ENCODE measurements around the gene NCOA3. TPM values are rescaled to one million over a fixed set of nuclear protein-coding genes. Genes with fewer than 3 reads are reported as not detected.

The NCOA3 gene
- total RNA-seq, 1 donor: 44.5 TPM

DNA sequence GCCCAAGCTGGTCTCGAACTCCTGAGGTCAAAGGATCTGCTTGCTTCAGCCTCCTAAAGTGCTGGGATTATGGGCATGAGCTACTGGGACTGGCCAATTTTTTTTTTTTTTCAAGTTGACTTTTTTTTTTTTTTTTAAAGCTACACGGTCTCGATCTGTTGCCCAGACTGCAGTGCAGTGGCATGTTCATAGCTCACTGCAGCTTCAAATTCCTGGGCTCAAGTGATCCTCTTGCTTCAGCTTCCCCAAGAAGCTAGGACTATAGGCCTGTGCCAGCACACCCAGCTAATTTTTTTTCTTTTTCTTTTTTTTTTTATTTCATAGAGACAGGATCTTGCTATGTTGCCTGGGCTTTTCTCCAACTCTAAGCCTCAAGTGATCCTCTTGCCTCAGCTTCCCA, 59.5 kb downstream of the NCOA3 start:
- peaks cover 46% of the 10 kb centered on the region for H4K20me1 ChIP-seq (ENCODE audit: insufficient read depth, low read length)
- H3K4me3 ChIP-seq (ENCODE audit: insufficient read depth, low read length): no peak overlapping the region
- no peaks in the 10 kb centered on the region for H3K36me3 ChIP-seq (ENCODE audit: insufficient read depth, low read length)
- H2AFZ ChIP-seq (ENCODE audit: low read length): no peak overlapping the region
- no peaks in the 10 kb centered on the region for H3K27me3 ChIP-seq (ENCODE audit: insufficient read depth, low read length)
- H3K4me2 ChIP-seq (ENCODE audit: insufficient read depth, low read length): no peak overlapping the region
- H3K9me3 ChIP-seq (ENCODE audit: low read depth, low read length): no peaks in the 10 kb centered on the region
- H3K27ac ChIP-seq (ENCODE audit: low read depth, low read length): no peak overlapping the region
- H3K79me2 ChIP-seq (ENCODE audit: insufficient read depth, low read length): peaks cover 81% of the 10 kb centered on the region
- no peak for DNase-seq (ENCODE audit: insufficient read length, low spot score, missing footprints)
- TF ChIP-seq, protein P1, sequence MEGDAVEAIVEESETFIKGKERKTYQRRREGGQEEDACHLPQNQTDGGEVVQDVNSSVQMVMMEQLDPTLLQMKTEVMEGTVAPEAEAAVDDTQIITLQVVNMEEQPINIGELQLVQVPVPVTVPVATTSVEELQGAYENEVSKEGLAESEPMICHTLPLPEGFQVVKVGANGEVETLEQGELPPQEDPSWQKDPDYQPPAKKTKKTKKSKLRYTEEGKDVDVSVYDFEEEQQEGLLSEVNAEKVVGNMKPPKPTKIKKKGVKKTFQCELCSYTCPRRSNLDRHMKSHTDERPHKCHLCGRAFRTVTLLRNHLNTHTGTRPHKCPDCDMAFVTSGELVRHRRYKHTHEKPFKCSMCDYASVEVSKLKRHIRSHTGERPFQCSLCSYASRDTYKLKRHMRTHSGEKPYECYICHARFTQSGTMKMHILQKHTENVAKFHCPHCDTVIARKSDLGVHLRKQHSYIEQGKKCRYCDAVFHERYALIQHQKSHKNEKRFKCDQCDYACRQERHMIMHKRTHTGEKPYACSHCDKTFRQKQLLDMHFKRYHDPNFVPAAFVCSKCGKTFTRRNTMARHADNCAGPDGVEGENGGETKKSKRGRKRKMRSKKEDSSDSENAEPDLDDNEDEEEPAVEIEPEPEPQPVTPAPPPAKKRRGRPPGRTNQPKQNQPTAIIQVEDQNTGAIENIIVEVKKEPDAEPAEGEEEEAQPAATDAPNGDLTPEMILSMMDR (IDR thresholded peaks at IDR 0.05; ENCODE audit: extremely low read depth, low read depth, low read length): no peak
- peaks cover 4% of the 10 kb centered on the region for H3K4me1 ChIP-seq (ENCODE audit: insufficient read depth, low read length)

DNA sequence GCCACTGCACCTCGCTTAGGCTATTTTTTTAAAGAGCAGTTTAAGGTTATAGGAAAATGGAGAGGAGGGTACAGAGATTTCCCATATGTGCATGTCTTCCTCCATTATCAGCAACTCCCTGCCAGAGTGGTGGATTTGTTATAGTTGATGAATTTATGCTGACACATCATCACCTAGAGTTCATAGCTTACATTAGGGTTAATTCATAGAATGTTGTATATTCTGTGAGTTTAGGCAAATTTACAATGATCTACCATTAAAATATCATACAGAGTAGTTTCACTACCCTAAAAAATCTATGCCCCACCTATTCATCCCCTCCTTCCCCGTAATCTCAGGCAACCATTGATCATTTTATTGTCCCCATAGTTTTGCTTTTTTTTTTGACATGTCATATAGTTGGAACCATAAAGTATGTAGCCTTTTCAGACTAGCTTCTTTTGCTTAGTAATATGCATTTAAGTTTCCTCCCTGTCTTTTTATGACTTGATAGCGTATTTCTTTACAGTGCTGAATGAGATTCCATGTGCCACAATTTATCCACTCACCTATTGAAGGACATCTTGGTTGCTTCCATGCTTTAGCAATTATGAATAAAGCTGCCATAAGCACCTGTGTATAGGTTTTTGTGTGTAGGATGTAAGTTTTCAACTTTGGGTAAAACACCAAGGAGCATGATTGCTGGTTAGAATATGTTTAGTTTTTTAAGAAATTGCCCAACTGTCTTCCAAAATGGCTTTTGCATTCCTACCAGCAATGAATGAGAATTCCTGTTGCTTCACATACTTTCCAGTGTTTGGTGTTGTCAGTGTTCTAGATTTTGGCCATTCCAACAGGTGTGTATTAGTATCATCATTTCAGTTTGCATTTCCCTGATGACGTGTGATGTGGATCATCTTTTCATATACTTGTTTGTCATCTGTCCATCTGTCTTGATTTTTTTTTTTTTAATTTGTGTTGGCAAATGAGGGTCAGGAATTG, 60.2 kb downstream of the NCOA3 start:
- Histone ChIP-seq H3K4me1 (ENCODE audit: insufficient read depth, low read length) (peaks cover 4% of the 10 kb centered on the region), H3K9me3 (ENCODE audit: low read depth, low read length) (no peaks in the 10 kb centered on the region), H3K4me2 (ENCODE audit: insufficient read depth, low read length) (no peak overlapping the region), H2AFZ (ENCODE audit: low read length) (no peak overlapping the region), H4K20me1 (ENCODE audit: insufficient read depth, low read length) (peaks cover 52% of the 10 kb centered on the region), H3K79me2 (ENCODE audit: insufficient read depth, low read length) (peaks cover 82% of the 10 kb centered on the region), H3K27me3 (ENCODE audit: insufficient read depth, low read length) (no peaks in the 10 kb centered on the region), H3K27ac (ENCODE audit: low read depth, low read length) (no peak overlapping the region), H3K36me3 (ENCODE audit: insufficient read depth, low read length) (no peaks in the 10 kb centered on the region), H3K4me3 (ENCODE audit: insufficient read depth, low read length) (no peak overlapping the region)
- no peak for DNase-seq (ENCODE audit: insufficient read length, low spot score, missing footprints)
- TF ChIP-seq, protein P1 (IDR thresholded peaks at IDR 0.05; ENCODE audit: extremely low read depth, low read depth, low read length): no peak

DNA sequence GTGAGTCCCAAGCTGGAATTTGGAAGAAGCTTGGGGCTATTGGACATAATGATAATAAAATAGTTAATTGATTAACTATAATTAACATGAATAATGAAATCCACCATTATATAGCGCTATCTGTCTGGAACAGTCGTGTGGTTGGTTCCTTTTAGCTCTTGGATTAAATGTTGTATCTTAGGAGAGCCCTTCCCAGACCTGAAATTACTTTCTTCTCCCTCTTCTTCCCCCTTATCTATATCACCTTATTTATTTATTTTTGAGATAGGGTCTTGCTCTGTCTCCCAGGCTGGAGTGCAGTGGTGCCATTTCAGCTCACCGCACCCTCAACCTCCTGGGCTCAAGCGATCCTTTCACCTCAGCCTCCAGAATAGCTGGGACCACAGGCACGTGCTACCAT, 64.6 kb downstream of the NCOA3 start:
- Histone ChIP-seq H3K4me1 (ENCODE audit: insufficient read depth, low read length) (peaks cover 19% of the 10 kb centered on the region), H3K27ac (ENCODE audit: low read depth, low read length) (no peak overlapping the region), H3K79me2 (ENCODE audit: insufficient read depth, low read length) (peaks cover 59% of the 10 kb centered on the region), H3K9me3 (ENCODE audit: low read depth, low read length) (no peaks in the 10 kb centered on the region), H3K4me3 (ENCODE audit: insufficient read depth, low read length) (no peak overlapping the region), H4K20me1 (ENCODE audit: insufficient read depth, low read length) (peaks cover 51% of the 10 kb centered on the region), H2AFZ (ENCODE audit: low read length) (no peak overlapping the region), H3K4me2 (ENCODE audit: insufficient read depth, low read length) (no peak overlapping the region), H3K27me3 (ENCODE audit: insufficient read depth, low read length) (no peaks in the 10 kb centered on the region), H3K36me3 (ENCODE audit: insufficient read depth, low read length) (peaks cover 2% of the 10 kb centered on the region)
- no peak for DNase-seq (ENCODE audit: insufficient read length, low spot score, missing footprints)
- TF ChIP-seq, protein P1 (IDR thresholded peaks at IDR 0.05; ENCODE audit: extremely low read depth, low read depth, low read length): no peak

DNA sequence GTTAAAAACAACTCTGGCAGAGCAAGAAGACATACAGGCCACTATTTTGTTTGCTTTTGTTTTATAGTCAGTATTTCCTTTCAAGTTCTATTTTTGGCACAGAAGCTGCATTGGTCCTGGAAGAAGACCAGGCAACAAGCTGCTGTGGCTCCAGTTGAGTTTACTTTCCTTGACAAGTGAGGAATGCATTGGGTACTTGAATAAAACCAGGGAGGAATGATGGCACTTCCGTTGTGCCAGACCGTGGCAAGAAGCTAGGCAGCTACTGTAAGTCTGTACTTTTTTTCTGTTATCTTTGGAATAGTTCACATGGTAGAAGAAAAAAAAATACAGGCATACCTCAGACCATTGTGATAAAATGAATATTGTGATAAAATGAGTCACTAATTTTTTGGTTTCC, 66.3 kb downstream of the NCOA3 start:
- Histone ChIP-seq H3K4me1 (ENCODE audit: insufficient read depth, low read length) (peaks cover 19% of the 10 kb centered on the region), H4K20me1 (ENCODE audit: insufficient read depth, low read length) (peaks cover 51% of the 10 kb centered on the region), H3K27ac (ENCODE audit: low read depth, low read length) (peak overlapping the region; percentile 57), H3K27me3 (ENCODE audit: insufficient read depth, low read length) (no peaks in the 10 kb centered on the region), H3K36me3 (ENCODE audit: insufficient read depth, low read length) (peaks cover 2% of the 10 kb centered on the region), H3K4me2 (ENCODE audit: insufficient read depth, low read length) (peak overlapping the region; percentile 56), H3K9me3 (ENCODE audit: low read depth, low read length) (no peaks in the 10 kb centered on the region), H3K79me2 (ENCODE audit: insufficient read depth, low read length) (peaks cover 62% of the 10 kb centered on the region), H2AFZ (ENCODE audit: low read length) (no peak overlapping the region), H3K4me3 (ENCODE audit: insufficient read depth, low read length) (peak overlapping the region; percentile 34)
- peak; percentile 82 for DNase-seq (ENCODE audit: insufficient read length, low spot score, missing footprints)
- TF ChIP-seq, protein P1 (IDR thresholded peaks at IDR 0.05; ENCODE audit: extremely low read depth, low read depth, low read length): no peak

Measured in osteoblast (primary cell).